NCI-H187 (cell line): ENCODE data around the gene LDHD.

Experiments
- DNase-seq, 2 experiments: peaks; one replicate each; lab custom pipeline; 2025; lab: John Stamatoyannopoulos, UW

The LDHD gene

GRCh38 chr16:75079346-75079926 is 37.1 kb downstream of the LDHD start:
- DNase-seq = no peak

- no peak for DNase-seq
Observed at GRCh38 chr16:75078886-75079285, 37.7 kb downstream of the LDHD start.

GRCh38 chr16:75075688-75076268 is 40.8 kb downstream of the LDHD start:
- DNase-seq = no peak

- no peak for DNase-seq
Observed at GRCh38 chr16:75074920-75075687, 41.5 kb downstream of the LDHD start.

- DNase-seq = no peak
Observed at GRCh38 chr16:75074304-75074793, 42.2 kb downstream of the LDHD start.

GRCh38 chr16:75073545-75074303 is 42.9 kb downstream of the LDHD start:
- DNase-seq = no peak

GRCh38 chr16:75072239-75072947 is 44.2 kb downstream of the LDHD start:
- DNase-seq = no peak

GRCh38 chr16:75071621-75072020 is 45.0 kb downstream of the LDHD start:
- DNase-seq = no peak

GRCh38 chr16:75070012-75070841 is 46.4 kb downstream of the LDHD start:
- DNase-seq = no peak

GRCh38 chr16:75068085-75069031 is 48.2 kb downstream of the LDHD start:
- no peak for DNase-seq

- no peak for DNase-seq
Observed at GRCh38 chr16:75066861-75067447, 49.6 kb downstream of the LDHD start.

GRCh38 chr16:75065521-75066149 is 50.9 kb downstream of the LDHD start:
- DNase-seq = no peak

- no peak for DNase-seq
Observed at GRCh38 chr16:75065149-75065505, 51.5 kb downstream of the LDHD start.

GRCh38 chr16:75064403-75065148 is 52.0 kb downstream of the LDHD start:
- DNase-seq = peak; percentile 15 to 21

GRCh38 chr16:75063549-75064088 is 53.0 kb downstream of the LDHD start:
- no peak for DNase-seq

GRCh38 chr16:75062976-75063346 is 53.6 kb downstream of the LDHD start:
- DNase-seq = no peak

GRCh38 chr16:75062135-75062975 is 54.2 kb downstream of the LDHD start:
- peak in 1 of 2 experiments; percentile 11 for DNase-seq
